ENCODE measurements around the gene DIABLO. TPM values are rescaled to one million over a fixed set of nuclear protein-coding genes. Genes with fewer than 3 reads are reported as not detected.
A peak's percentile ranks its signal among the peaks of the same experiment; 100 is the strongest.
"Not testable (repeated sequence)": the region's sequence is repeated elsewhere in the genome, so short reads cannot be mapped to it uniquely, and the experiment has no call there.

The DIABLO gene
- 50.4 TPM for polyA plus RNA-seq (2013, experiment 1 of 2; ENCODE audit: insufficient read length)
- polyA plus RNA-seq (2013, experiment 2 of 2; ENCODE audit: insufficient read length), result 48.1 TPM

DNA sequence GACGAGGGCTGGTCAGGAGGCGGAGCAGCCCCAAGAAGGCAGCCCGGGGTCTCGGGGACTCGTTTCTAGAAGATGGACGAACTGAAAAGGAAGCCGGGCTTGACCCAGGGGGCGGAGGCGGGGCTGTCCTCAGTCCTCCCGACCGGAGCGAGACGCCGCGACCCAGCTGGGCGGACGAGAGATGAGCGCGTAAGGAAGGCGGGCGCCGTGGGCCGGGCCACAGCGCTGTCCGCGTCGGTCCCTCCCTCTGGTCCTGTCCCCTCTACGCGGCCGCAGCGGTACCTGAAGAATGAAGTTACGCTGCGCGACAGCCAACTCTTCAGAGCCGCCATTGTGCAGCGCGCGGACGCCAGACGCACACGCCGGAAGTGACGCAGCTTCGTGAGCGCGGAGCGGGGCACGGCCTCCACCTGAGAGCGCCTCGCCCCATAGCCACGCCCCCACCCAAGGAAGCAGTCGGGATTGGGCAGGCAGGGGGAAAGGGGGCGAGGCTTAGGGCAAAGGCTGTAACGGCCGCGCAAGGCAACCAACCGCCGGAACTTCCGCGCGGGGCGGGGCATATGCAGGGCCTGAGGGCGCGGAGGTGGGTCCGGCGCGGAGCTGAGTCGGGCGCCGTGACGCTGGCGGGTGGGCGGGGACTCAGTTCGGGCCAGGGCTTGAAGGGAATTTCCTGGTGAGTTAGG is at the start of gene DIABLO:
DIABLO (minus strand) TSS at position 370 of the 683 bp plus-strand sequence; CDS start at position 332, 38 bp downstream.
- DNase-seq, result peak; percentile 100

DNA sequence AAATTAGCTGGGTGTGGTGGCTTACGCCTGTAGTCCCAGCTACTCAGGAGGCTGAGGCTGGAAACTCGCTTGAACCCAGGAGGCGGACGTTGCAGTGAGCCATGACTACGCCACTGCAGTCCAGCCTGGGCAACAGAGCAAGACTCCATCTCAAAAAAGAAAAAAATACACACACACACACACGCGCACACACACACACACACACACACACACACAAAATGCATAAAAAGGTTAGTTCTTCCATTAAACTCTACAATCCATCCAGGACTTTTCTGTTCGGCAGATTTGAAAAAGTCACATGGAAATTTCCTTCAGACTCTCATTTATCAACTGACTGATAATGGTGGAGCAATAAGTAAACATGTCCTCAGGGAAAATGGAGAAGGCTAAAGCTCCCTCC is 49.6 kb upstream of the DIABLO start:
- DNase-seq, result no peak

DNA sequence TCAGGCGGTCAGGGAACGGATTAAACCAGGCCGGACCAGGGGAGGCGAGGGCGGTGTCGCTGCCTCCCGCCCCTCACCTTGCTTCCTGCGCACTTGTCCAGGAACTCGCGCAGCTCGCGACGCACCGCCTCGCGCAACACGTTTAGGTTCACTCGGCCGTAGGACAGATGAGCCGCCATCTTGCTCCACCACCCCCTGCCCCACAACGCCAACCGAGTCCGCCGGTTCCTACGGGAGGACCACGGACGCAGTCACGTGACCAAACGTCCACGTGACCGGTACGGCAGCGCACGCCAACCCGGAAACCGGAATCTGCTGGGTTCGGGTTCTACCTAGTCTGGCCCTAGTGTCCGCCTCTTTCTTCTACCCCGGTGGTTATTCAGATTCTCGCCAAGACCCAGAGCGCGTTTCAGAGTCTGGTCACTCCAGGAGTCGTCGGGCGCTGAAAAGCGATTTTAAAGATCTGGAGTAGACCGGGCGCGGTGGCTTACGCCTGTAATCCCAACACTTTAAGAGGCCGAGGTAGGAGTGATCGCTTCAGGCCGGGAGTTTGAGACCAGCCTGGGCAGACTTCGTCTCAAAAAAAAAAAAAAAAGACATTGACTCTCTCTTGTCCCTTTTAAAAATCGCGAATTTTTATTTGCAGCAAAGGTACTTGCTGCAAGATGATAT is 40.5 kb upstream of the DIABLO start, which contains the start of gene VPS33A:
VPS33A (minus strand) TSS at position 265 of the 672 bp plus-strand sequence; CDS start at position 179, 86 bp downstream.
- DNase-seq, result peak; percentile 99

DNA sequence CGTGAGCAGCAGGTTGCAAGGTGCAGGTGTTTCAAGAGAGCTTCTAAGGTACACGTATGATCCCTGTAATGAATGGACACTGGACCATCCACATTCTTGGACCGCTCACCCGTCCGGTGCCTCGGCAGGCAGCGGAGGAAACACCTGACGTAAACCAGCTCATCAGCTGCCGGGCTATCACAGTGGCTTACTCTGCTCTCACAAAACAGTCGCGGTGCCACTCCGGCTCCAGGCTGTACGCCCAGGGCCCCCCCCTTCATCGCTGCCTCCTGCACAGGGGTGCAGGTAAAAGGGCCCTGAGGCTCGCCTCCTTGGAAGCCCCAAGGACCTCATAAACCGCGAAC is 40.0 kb upstream of the DIABLO start:
- peak; percentile 5 for DNase-seq

DNA sequence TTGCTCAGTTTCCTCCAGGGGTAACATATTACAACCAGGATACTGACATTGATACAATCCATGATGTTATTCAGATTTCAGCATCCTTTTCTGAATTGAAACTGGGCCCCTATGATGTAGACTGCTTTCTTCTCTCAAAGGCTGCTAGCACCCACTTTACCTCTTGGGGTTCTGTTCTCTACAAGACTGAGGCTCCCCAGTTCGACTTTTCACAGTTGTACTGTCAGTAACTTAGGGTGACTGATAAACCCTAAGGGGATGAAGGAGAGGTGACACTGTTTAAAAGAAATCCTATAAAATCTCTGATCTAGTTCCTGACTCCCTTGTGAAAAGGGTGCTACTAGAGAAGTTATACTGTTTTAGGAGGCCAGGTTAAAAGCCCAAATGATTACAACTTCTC is 39.6 kb upstream of the DIABLO start:
- no peak for DNase-seq

DNA sequence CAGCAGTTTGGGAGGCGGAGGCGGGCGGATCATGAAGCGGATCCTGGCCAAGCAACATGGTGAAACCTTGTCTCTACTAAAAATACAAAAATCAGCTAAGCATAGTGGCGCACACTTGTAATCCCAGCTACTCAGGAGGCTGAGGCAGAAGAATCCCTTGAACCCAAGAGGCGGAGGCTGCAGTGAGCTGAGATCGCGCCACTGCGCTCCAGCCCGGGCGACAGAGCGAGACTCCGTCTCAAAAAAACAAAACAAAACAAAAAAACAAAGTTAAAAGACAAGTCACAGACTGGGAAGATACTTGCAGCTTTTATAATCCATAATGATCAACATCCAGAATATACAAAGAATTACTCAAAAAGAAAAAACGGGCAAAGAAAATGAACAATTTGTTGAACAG is 34.9 kb upstream of the DIABLO start:
- not testable (repeated sequence) for DNase-seq

DNA sequence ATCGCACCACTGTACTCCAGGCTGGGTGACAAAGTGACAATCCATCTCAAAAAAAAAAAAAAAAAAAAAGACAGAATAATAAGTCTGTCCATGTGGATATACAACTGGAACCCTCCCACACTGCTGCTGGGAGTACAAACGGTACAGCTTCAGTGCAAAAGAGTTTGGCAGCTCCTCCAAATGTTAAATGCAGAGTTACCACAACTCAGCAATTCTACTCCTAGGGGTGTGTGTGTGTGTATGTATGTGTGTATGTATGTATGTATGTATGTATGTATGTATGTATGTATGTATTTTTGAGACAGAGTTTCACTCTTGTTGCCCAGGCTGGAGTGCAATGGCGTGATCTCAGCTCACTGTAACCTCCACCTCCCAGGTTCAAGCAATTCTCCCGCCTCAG is 33.1 kb upstream of the DIABLO start:
- not testable (repeated sequence) for DNase-seq

DNA sequence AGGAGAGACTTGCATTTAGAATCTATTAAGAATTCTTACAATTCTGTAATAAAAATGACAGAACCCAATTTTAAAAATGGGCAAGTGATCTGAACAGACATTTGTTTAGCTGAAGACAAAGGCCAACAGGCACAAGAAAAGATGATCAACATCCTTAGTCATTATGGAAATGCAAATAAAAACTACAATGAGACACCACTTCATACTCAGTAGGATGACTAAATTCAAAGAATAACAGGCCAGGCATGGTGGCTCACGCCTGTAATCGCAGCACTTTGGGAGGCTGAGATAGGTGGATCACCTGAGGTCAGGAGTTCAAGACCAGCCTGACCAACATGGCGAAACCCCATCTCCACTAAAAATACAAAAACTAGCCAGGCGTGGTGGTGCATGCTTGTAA is 32.6 kb upstream of the DIABLO start:
- not testable (repeated sequence) for DNase-seq

DNA sequence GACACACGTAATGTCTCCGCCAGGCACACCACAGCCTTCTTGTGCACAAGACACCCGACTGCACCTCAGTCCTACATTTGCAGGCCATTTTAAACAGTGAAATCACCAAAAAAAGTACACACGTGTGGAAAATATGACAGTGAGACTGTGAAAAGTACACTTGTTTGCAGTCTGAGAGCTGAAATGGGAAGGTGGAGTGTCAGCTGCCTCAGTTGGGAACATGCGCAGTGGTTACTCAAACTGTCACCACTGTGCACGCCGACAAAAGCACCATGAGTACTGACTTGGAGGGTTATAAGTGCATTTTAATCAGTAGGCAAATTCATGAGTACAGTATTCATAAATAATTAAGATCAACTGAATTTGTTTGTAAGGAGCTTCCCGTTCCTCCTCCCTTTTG is 24.7 kb upstream of the DIABLO start:
- DNase-seq, result no peak

DNA sequence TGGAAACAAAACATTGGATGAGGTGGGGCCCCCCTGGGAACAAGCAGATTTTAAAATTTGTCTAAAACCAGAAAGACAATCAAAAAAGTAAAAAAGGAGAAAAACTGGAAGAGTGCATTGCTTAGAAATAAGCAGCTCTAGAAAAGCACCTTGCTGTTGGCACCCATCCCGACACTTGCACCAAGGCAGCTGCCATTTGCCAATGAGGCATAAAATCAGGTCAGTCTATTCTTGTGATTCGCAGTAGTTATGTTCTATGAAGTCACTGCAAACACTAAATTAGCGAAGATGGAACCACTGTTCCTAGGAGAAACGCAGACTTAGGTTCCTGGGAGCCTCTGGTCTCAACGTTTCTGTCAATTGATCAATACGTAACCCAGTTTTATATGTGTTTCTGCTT is 24.2 kb upstream of the DIABLO start:
- DNase-seq, result no peak

DNA sequence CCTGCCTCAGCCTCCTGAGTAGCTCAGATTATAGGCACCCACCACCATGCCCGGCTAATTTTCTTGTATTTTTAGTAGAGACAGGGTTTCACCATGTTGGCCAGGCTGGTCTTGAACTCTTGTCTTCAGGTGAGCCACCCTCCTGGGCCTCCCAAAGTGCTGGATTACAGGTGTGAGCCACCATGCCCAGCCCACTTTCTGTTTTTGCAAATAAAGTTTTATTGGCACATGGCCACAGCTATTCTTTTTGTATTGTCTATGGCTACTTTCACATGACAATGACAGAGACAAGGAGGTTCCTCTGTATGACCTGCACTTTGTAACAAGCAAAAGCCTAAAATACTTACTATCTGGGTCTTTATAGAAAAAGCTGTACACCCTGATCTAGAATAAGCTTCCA is 19.7 kb upstream of the DIABLO start:
- DNase-seq, result no peak

DNA sequence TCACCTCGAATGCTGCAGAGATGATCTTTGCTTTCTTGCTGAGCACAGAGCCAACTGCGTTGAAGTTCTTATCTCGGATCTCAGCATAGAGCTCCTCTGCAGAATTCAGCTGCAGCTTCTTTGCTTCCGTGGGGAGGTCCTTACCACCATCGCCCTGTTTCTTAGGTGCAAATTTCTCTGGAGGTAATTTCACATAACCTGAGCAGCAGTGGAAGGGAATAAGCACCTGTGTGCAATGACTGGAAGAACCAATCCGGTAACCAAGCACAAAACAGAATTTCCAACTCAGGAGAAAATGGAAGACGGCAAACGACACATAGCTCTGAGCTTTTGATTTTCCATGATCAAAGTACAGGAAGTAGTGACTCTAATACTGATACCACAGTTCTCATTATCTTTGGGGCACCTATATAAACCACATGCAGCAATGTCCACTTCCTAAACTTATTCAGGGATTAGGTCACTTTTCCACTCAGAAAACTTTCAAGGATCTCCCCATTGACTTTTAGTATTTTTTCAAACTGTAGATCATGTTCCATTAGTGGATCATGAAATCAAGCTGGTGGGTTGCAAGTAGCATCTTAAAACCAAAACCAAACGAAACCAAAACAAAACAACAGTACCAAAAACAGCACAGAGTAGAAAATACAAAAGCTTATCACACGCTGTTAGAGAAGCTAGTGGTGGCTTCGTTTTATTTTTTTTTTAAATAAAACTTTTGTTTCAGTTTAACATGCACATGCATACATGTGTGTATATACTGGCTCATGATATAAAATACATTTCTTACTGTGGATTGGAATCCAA is 18.9 kb upstream of the DIABLO start:
- no peak for DNase-seq

DNA sequence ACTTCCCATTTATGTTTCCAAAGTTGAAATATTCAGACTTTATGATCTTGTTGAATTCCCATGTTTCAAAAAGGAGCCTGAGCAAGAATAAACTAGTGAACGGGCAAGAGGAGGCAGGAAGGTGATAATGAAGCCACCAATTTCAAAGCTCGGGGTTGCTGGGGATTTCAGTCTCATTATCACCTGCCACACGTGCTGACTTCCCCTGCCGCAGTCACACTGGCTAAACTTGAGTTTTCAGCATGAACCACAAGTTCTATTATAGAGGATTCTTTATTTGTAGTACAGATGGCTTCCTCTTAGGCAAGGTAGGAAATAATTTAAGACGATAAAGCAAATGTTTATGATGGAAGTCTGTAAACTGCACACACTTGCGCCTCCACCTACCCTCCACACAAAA is 18.1 kb upstream of the DIABLO start:
- DNase-seq, result no peak

DNA sequence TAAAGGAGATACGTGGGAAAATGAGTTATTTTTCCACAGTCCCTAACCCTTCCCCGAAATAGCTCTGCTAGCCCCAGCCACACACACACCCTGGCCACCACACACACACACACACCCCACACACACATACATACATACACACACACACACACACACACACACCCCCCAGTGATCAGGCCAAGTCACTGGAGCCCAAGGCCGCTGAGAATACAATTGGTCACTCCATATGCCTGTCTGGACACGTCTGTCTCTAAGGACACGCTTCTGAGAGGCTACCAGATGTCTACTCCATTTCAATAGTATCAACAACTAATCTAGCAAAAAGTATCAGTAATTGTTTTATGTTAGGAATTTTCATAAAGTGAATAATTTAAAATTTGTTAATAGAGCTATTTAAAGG is 13.0 kb upstream of the DIABLO start:
- no peak for DNase-seq

DNA sequence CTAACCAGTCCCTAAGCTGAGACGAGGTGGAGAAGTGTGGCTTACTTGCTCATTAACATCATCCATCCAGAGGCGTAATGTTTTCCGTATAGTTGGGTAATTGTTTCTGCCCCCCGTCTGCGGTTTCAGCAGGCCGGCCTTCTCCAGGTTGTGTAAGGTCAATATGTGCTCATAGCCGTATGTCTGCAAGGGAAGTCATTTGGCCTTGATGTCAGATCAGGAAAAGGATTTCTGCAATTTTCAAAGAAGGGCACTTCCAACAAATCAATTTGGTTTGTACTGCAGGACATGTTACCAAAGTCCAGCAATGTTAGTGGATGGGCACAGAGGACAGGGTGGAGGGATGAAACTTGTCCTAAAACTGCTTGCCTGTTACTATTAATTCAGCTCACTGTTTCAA is 9.9 kb upstream of the DIABLO start:
- DNase-seq, result no peak

DNA sequence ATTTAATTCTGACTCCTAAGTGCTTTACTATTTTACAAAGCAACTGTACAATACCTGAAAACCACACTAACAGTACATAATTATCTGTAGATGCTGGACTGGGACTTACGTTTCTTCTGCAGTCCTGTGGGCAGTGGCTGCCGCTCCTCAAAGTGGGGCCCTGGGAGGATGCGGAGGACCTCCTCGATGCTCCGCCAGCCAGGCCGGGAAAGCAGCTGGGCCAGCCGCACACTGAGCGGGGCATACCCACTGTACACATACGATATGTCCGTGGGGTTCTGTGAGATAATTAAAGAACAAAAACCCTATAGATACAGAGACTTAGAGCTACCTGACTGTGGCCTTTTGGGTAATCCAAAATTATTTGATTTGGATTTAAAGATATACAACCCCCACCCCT is 6.8 kb upstream of the DIABLO start:
- no peak for DNase-seq

DNA sequence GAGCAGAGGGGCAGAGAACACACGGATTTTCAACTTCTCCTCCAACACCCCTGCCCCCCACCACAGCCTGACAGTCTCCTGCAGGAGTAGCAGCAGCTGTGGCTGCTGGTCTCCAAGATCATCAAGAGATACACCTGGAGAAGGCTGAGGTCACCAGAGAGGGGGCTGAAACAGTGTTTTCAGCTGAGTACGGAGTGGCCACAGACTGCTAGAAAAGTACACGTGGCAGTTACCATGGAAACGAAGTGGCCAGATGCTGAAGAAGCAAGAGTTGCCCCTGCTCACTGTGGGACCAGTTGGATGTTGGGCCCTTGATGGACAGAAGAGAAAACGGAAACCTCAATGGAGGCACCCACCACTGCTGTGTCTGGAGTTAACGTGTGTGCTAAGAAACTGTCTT is 4.9 kb upstream of the DIABLO start:
- DNase-seq, result no peak

DNA sequence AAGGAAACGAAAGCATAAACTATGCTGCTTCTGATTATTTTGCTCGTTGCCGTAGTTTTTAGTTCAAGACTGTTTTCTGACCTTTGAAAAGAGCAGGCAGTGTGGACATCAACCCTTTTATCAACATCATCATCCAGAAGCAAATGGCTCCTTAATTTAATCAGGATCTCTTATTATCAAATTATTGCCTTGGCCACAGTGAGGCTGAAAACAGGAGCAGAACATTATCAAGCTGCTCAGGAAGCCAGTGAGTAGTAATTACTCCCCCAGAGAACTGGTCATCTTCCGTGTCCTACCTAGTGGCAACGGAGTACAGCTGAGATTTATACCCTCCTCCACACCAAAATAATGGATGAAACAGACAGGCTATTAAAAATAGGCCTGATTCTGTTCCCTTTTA is 2.2 kb upstream of the DIABLO start:
- DNase-seq, result no peak

DNA sequence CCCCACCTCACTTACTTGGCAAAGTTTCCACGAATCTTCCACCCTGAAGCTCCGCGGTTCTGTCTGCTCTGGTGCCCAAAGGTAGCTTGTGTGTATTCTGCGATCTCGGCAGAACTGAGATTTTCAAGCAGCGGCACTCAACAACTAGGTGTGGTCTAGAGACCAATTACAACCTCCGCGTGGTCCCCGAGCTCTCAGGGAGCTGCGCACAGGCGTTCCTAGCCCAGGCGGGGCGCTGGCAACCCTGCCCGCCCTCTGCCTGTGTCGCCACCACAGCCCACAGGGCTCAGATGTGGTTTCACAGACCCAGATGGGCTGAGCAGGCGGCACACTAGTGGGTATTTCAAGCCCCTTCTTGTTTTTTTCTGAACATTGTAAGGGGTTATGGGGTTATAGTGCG is 1.5 kb upstream of the DIABLO start:
- DNase-seq, result no peak

DNA sequence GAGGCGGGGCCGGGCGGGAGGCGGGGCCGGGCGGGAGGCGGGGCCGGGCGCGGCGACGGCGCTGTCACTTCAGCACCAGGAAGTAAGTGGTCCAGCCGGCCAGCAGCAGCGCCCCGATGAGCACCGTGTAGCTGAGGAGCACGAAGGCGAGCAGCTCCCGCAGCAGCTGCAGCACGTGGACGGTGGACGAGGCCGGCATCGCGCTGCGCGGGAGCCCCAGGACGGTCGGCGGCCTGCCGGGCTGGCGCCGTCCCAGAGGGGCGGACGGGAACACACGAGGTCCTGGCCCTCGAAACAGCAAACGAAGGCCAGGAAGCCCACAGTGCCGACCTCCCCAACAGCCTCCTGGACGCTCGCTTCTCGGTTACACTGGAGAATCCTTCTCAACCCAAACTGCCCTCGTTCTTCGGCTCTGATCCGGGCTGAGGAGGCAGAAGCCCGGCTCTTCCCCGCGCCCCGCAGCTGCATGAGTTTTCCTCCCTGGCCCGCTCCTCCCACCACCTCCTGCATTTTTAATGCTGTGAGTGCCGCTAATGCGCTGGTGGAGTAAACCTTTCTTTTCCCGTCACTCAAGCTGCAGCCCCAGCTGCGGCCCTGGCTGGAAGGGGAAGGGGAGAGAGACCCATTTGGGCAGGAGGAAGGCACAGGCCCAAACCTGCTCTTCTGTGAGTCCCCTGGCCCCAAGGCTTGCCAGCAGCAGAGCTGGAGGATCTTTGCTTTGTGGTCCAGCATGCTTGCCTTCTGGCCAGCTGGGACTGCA is 694 bp upstream of the DIABLO start:
- DNase-seq, result no peak

DNA sequence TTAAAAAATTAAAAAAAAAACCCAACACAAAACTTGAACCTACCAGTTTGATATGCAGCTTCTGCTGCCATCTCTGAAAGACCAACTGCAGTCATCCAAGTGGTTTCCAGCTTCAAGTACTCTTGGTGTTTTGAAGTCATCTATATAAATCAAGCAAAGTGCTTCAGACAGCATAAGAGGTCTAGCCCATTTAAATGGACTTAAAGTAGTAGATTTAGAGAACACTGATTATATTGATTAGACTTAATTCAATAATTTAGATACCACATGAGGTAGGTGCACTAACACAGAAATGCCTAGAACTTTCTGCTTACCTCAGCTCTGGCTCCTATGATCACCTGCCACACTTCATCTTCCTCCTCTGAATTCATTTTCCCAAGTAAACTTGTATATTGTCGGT is 9.4 kb downstream of the DIABLO start:
- no peak for DNase-seq

DNA sequence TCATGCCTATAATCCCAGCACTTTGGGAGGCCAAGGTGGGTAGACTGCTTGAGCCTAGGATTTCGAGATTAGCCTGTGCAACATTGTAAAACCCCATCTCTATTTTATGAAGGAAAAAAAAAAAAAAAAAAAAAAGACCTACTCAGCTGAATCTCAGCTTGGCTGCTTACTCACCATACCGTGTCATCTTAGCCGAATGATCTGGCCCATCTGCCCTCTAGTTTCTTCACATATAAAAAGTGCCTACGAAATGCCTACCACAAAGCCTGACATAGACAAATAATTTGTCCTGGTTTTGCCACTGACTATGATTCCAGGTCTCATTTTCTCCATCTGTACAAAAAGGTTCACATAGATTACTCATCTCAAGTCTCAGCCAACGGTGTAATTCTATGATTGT is 10.1 kb downstream of the DIABLO start:
- no peak for DNase-seq

Data from fibroblast of skin of abdomen (primary cell).